Measurements from ENCODE around the gene SGF29. TPM values are rescaled to one million over a fixed set of nuclear protein-coding genes. Genes with fewer than 3 reads are reported as not detected.
A peak's percentile ranks its signal among the peaks of the same experiment; 100 is the strongest.

The SGF29 gene
- total and polyA plus RNA-seq, 3 experiments from 2014 or later = 37.9 to 56.9 (median 39.8) TPM

GRCh38 chr16:28528463-28528867 lies 25.3 kb upstream of the SGF29 start:
- CTCF ChIA-PET = no interaction called here

GRCh38 chr16:28529124-28529523 lies 24.6 kb upstream of the SGF29 start:
- Histone ChIP-seq H3K4me1 (ENCODE audit: insufficient read depth, low read length) (peaks cover 5% of the 10 kb centered on the region), H3K9me3 (ENCODE audit: low read length) (no peaks in the 10 kb centered on the region), H3K27ac (ENCODE audit: low read depth, low read length) (no peak overlapping the region), H3K4me3 (ENCODE audit: low read length) (no peak overlapping the region), H3K27me3 (ENCODE audit: insufficient read depth, low read length, poor library complexity, severe bottlenecking) (no peaks in the 10 kb centered on the region), H3K36me3 (ENCODE audit: insufficient read depth, low read length) (no peaks in the 10 kb centered on the region)
- ChIA-PET CTCF (no interaction called here), POLR2A (interaction anchor here (0.5 kb wide), 1 partner anchor 1644 kb away, joined by 6 read pairs; no protein-coding TSS in a partner anchor)
- Mint-ChIP-seq H3K4me3 (no peak overlapping the region), H3K27me3 (no peaks in the 10 kb centered on the region), H3K27ac (peak overlapping the region in 1 of 8 donors; percentile 72), H3K4me1 (peaks cover 11 to 20% (median 20%) of the 10 kb centered on the region in 3 donors), H3K9me3 (no peaks in the 10 kb centered on the region), H3K36me3 (peaks cover 0 to under 1% (median 0%) of the 10 kb centered on the region in 3 donors)
- no peak for DNase-seq

More at GRCh38 chr16:28528463-28528867, 25.3 kb upstream of the SGF29 start:
- Mint-ChIP-seq H3K36me3 (no peaks in the 10 kb centered on the region), H3K4me1 (peaks cover 6 to 14% (median 14%) of the 10 kb centered on the region in 3 donors), H3K4me3 (no peak overlapping the region), H3K27ac (no peak overlapping the region), H3K27me3 (no peaks in the 10 kb centered on the region), H3K9me3 (no peaks in the 10 kb centered on the region)
- no peak overlapping the region for H3K4me3 ChIP-seq (ENCODE audit: low read length)
- no peak for DNase-seq
- POLR2A ChIA-PET = interaction anchor here (0.5 kb wide), 1 partner anchor 1645 kb away, joined by 6 read pairs; no protein-coding TSS in a partner anchor
- no peaks in the 10 kb centered on the region for H3K9me3 ChIP-seq (ENCODE audit: low read length)
- H3K27me3 ChIP-seq (ENCODE audit: insufficient read depth, low read length, poor library complexity, severe bottlenecking) = no peaks in the 10 kb centered on the region
- no peak overlapping the region for H3K27ac ChIP-seq (ENCODE audit: low read depth, low read length)
- H3K36me3 ChIP-seq (ENCODE audit: insufficient read depth, low read length) = no peaks in the 10 kb centered on the region
- H3K4me1 ChIP-seq (ENCODE audit: insufficient read depth, low read length) = no peaks in the 10 kb centered on the region

GRCh38 chr16:28531777-28532744 lies 21.7 kb upstream of the SGF29 start:
- peak overlapping the region in 5 of 8 donors; percentile 23 to 87 (median 62) for H3K27ac Mint-ChIP-seq
- H3K27me3 ChIP-seq (ENCODE audit: insufficient read depth, low read length, poor library complexity, severe bottlenecking) = no peaks in the 10 kb centered on the region
- no peak for DNase-seq
- no peaks in the 10 kb centered on the region for H3K9me3 Mint-ChIP-seq
- peaks cover 29 to 41% (median 35%) of the 10 kb centered on the region in 3 donors for H3K4me1 Mint-ChIP-seq
- CTCF ChIA-PET = no interaction called here
- no peak overlapping the region for H3K4me3 ChIP-seq (ENCODE audit: low read length)
- H3K36me3 ChIP-seq (ENCODE audit: insufficient read depth, low read length) = no peaks in the 10 kb centered on the region
- no peak overlapping the region for H3K27ac ChIP-seq (ENCODE audit: low read depth, low read length)
- no peaks in the 10 kb centered on the region for H3K27me3 Mint-ChIP-seq
- H3K4me3 Mint-ChIP-seq = peak overlapping the region in 1 of 7 donors; percentile 27
- peaks cover 17% of the 10 kb centered on the region for H3K4me1 ChIP-seq (ENCODE audit: insufficient read depth, low read length)
- POLR2A ChIA-PET = no interaction called here
- H3K36me3 Mint-ChIP-seq = peaks cover 0 to 7% (median 0%) of the 10 kb centered on the region in 3 donors
- H3K9me3 ChIP-seq (ENCODE audit: low read length) = no peaks in the 10 kb centered on the region

GRCh38 chr16:28532940-28533647 lies 20.6 kb upstream of the SGF29 start:
- ChIA-PET POLR2A (no interaction called here), CTCF (no interaction called here)
- Histone ChIP-seq H3K4me1 (ENCODE audit: insufficient read depth, low read length) (peaks cover 17% of the 10 kb centered on the region), H3K36me3 (ENCODE audit: insufficient read depth, low read length) (no peaks in the 10 kb centered on the region), H3K4me3 (ENCODE audit: low read length) (no peak overlapping the region), H3K9me3 (ENCODE audit: low read length) (no peaks in the 10 kb centered on the region), H3K27ac (ENCODE audit: low read depth, low read length) (no peak overlapping the region), H3K27me3 (ENCODE audit: insufficient read depth, low read length, poor library complexity, severe bottlenecking) (no peaks in the 10 kb centered on the region)
- Mint-ChIP-seq H3K27ac (peak overlapping the region in 6 of 8 donors; percentile 36 to 77 (median 68)), H3K9me3 (no peaks in the 10 kb centered on the region), H3K4me1 (peaks cover 38 to 51% (median 45%) of the 10 kb centered on the region in 3 donors), H3K36me3 (peaks cover 0 to 7% (median 0%) of the 10 kb centered on the region in 3 donors), H3K4me3 (peak overlapping the region in 2 of 7 donors; percentile 6 to 44), H3K27me3 (peaks cover 0 to 2% of the 10 kb centered on the region in 2 donors)
- no peak for DNase-seq

DNA sequence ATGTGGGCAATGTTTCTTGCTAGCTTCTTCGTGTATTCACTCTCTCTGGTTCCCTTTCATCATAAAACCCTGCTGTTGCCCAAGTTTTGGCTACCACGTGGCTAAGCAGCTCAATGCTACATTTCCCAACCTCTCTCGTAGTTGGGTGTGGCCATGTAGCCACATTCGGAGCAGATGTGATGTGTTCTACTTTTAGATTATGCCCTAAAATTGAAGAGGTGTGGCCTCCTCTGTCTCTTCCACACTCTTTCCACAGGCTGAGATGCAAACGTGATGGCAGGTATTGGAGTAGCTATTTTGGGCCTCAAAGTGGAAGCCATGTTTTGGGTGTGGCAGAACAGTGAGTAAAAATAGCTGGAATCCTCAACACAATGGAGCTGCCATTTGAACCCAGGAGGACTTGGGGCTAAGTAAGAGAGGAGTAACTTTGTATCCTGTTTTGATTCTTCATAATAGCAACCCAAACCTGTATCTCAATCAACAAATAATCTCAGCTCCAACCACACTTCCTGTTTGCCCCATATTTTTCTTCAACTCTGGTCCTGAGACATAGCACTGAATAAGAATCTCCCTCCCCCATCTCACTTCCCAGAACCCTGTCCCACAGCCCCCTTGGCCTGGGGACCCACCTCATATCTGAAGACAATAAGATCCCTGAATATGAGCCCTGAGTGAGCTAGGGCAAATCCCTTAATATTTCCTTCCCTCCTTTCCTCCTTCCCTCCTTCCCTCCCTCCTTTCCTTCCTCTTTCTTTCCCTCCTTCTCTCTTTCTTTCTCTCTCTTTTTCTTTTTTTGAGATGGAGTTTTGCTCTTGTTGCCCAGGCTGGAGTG lies 19.0 kb upstream of the SGF29 start:
- ChIA-PET POLR2A (interaction anchor here (0.8 to 1.1 kb wide), 3 partner anchors 40 to 325 kb away, joined by 3 to 12 read pairs (median 3); partner anchors contain the start of gene APOBR), CTCF (interaction anchor here (1.0 kb wide), 1 partner anchor 19 kb away, joined by 3 read pairs; the partner anchor contains the start of gene SGF29)
- H3K27me3 ChIP-seq (ENCODE audit: insufficient read depth, low read length, poor library complexity, severe bottlenecking) = no peaks in the 10 kb centered on the region
- peaks cover 0 to 3% of the 10 kb centered on the region in 2 donors for H3K27me3 Mint-ChIP-seq
- peak overlapping the region; percentile 37 to 96 (median 90) for H3K27ac Mint-ChIP-seq
- H3K36me3 ChIP-seq (ENCODE audit: insufficient read depth, low read length) = no peaks in the 10 kb centered on the region
- H3K9me3 ChIP-seq (ENCODE audit: low read length) = no peaks in the 10 kb centered on the region
- peaks cover 39 to 53% (median 45%) of the 10 kb centered on the region in 3 donors for H3K4me1 Mint-ChIP-seq
- H3K36me3 Mint-ChIP-seq = peaks cover 0 to 7% (median 0%) of the 10 kb centered on the region in 3 donors
- H3K4me1 ChIP-seq (ENCODE audit: insufficient read depth, low read length) = peaks cover 17% of the 10 kb centered on the region
- peak overlapping the region in 6 of 7 donors; percentile 64 to 86 (median 68) for H3K4me3 Mint-ChIP-seq
- peak in 2 of 5 donors; percentile 20 to 34 for DNase-seq
- peak overlapping the region; percentile 35 for H3K4me3 ChIP-seq (ENCODE audit: low read length)
- no peaks in the 10 kb centered on the region for H3K9me3 Mint-ChIP-seq
- H3K27ac ChIP-seq (ENCODE audit: low read depth, low read length) = peak overlapping the region; percentile 7

GRCh38 chr16:28537076-28537475 lies 16.6 kb upstream of the SGF29 start:
- no peak overlapping the region for H3K4me3 Mint-ChIP-seq
- peaks cover 0 to 3% of the 10 kb centered on the region in 2 donors for H3K27me3 Mint-ChIP-seq
- CTCF ChIA-PET = no interaction called here
- POLR2A ChIA-PET = no interaction called here
- H3K27ac Mint-ChIP-seq = peak overlapping the region in 4 of 8 donors; percentile 62 to 96 (median 79)
- Histone ChIP-seq H3K4me3 (ENCODE audit: low read length) (no peak overlapping the region), H3K36me3 (ENCODE audit: insufficient read depth, low read length) (no peaks in the 10 kb centered on the region), H3K4me1 (ENCODE audit: insufficient read depth, low read length) (peaks cover 17% of the 10 kb centered on the region), H3K27ac (ENCODE audit: low read depth, low read length) (no peak overlapping the region), H3K27me3 (ENCODE audit: insufficient read depth, low read length, poor library complexity, severe bottlenecking) (no peaks in the 10 kb centered on the region), H3K9me3 (ENCODE audit: low read length) (no peaks in the 10 kb centered on the region)
- peaks cover 38 to 49% (median 43%) of the 10 kb centered on the region in 3 donors for H3K4me1 Mint-ChIP-seq
- DNase-seq = no peak
- no peaks in the 10 kb centered on the region for H3K9me3 Mint-ChIP-seq
- H3K36me3 Mint-ChIP-seq = peaks cover 0 to 7% (median 0%) of the 10 kb centered on the region in 3 donors

DNA sequence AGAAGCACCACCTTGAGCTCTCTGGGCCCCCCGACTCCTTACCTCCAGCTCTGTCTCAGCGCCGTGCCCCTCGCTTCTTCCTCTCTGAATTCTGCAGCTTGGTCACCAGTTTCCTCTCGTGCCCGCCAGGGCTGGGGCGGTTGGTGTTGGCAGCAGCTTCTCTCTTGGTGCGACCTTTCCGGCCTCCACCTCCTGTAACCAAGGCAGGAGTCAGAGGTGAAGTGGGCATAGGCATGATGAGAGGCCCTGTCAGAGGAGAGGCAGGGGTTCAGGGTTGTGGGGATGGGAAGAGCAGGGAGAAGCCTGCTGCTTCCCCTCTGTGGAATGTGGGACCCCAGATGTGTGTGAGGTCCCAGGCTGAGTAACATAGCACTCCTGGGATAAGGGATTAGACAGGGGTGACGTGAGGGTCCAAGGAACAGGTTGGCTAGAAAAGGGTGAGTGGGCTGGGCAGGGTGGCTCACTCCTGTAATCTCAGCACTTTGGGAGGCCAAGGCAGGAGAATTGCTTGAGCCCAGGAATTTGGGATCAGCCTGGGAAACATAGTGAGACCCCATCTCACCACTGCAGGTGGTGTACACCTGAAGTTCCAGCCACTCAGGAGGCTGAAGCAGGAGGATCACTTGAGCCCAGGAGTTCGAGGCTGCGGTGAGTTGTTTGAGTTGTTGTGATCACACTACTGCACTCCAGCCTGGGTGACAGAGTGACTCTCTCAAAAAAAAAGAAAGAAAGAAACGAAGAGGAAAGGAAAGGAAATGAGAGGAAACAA lies 15.6 kb upstream of the SGF29 start:
- peaks cover 0 to 3% of the 10 kb centered on the region in 2 donors for H3K27me3 Mint-ChIP-seq

More for the DNA sequence above, 15.6 kb upstream of the SGF29 start:
- H3K27ac Mint-ChIP-seq = peak overlapping the region in 4 of 8 donors; percentile 56 to 96 (median 76)
- peaks cover 0 to 7% (median 0%) of the 10 kb centered on the region in 3 donors for H3K36me3 Mint-ChIP-seq
- CTCF ChIA-PET = no interaction called here
- peak overlapping the region in 1 of 7 donors; percentile 28 for H3K4me3 Mint-ChIP-seq
- Histone ChIP-seq H3K27me3 (ENCODE audit: insufficient read depth, low read length, poor library complexity, severe bottlenecking) (no peaks in the 10 kb centered on the region), H3K27ac (ENCODE audit: low read depth, low read length) (peak overlapping the region; percentile 16), H3K36me3 (ENCODE audit: insufficient read depth, low read length) (no peaks in the 10 kb centered on the region), H3K4me1 (ENCODE audit: insufficient read depth, low read length) (peaks cover 17% of the 10 kb centered on the region), H3K9me3 (ENCODE audit: low read length) (no peaks in the 10 kb centered on the region), H3K4me3 (ENCODE audit: low read length) (no peak overlapping the region)
- no peak for DNase-seq
- no peaks in the 10 kb centered on the region for H3K9me3 Mint-ChIP-seq
- POLR2A ChIA-PET = no interaction called here
- peaks cover 35 to 50% (median 41%) of the 10 kb centered on the region in 3 donors for H3K4me1 Mint-ChIP-seq

Data from CD8-positive, alpha-beta memory T cell (primary cell).